Endothelial cell of umbilical vein (primary cell): ENCODE data around the gene CYP19A1. TPM values are rescaled to one million over a fixed set of nuclear protein-coding genes. Genes with fewer than 3 reads are reported as not detected.

Source experiments
- BruUV-seq: library from RNA; stranded (reverse); fragments of 400-500 nt; replicated peaks from 2 replicates; lab custom pipeline; 2021; lab: Mats Ljungman, UMichigan
- CTCF ChIA-PET: fragments of 300-600, 350-600 bp; sonication (Branson Sonifier 250); formaldehyde crosslinking; loops from one replicate; lab custom pipeline; 2021; ENCODE audit warnings: antibody characterized with exemption, inconsistent platforms; lab: Charles Lee
- POLR2A ChIA-PET: fragments of 300-600, 350-600 bp; sonication (Branson Sonifier 250); formaldehyde crosslinking; loops from one replicate; lab custom pipeline; 2021; ENCODE audit warnings: antibody characterized with exemption, inconsistent platforms; lab: Charles Lee
- DNase-seq: peaks from one replicate; pipeline ENCODE4 v3.0.0-alpha.2; 2011; ENCODE audit warnings: low read depth, low spot score
- FAIRE-seq: peaks from 2 replicates; lab custom pipeline; 2011; peaks lifted over from hg19 to GRCh38; lab: Jason Lieb, UNC
- H2AFZ ChIP-seq: 2 replicates; pipeline ENCODE4 v1.6.0; 2012; ENCODE audit warnings: low read depth, low read length, control low read depth, inconsistent platforms
- H3K27ac ChIP-seq: 2 replicates; pipeline ENCODE4 v1.5.1; 2011; ENCODE audit warnings: low read depth, mild to moderate bottlenecking, control low read depth, low read length, moderate library complexity; ENCODE audit not compliant: insufficient read depth
- H3K27me3 ChIP-seq, 2 experiments: 2 replicates each; pipeline versions ENCODE4 v1.6.0 to v1.6.1; 2011; ENCODE audit warnings: low read length in 2 of 2, mixed read lengths in 1 of 2; ENCODE audit not compliant: control insufficient read depth in 2 of 2, insufficient read depth in 2 of 2
- H3K36me3 ChIP-seq, 2 experiments: 2 replicates in 1 of 2; 3 replicates in 1 of 2; pipeline ENCODE4 v1.5.1; 2011; ENCODE audit warnings: low read length in 2 of 2, mild to moderate bottlenecking in 1 of 2, moderate library complexity in 1 of 2; ENCODE audit not compliant: control insufficient read depth in 2 of 2, insufficient read depth in 2 of 2; ENCODE audit errors: extremely low read depth in 1 of 2
- H3K4me1 ChIP-seq: 3 replicates; pipeline ENCODE4 v1.5.1; 2011; ENCODE audit warnings: mild to moderate bottlenecking, low read length; ENCODE audit not compliant: control insufficient read depth, insufficient read depth; ENCODE audit errors: extremely low read depth
- H3K4me2 ChIP-seq: 2 replicates; pipeline ENCODE4 v1.6.1; 2011; ENCODE audit warnings: low read length, control low read depth, mixed read lengths; ENCODE audit not compliant: insufficient read depth
- H3K4me3 ChIP-seq, 3 experiments: fragments of 200-600 bp in 1 of 3; sonication (generic), shearing (Covaris generic) in 1 of 3; replicated peaks in 1 of 3; 2 replicates each; pipeline ENCODE4 v1.5.1; 2011 to 2016; ENCODE audit warnings: control low read depth in 3 of 3, low read length in 3 of 3, mild to moderate bottlenecking in 2 of 3, inconsistent platforms in 1 of 3, low read depth in 1 of 3, moderate library complexity in 1 of 3; ENCODE audit not compliant: insufficient read depth in 1 of 3
- H3K79me2 ChIP-seq: 2 replicates; pipeline ENCODE4 v1.6.0; 2012; ENCODE audit warnings: low read length, inconsistent platforms; ENCODE audit not compliant: control insufficient read depth, insufficient read depth
- H3K9ac ChIP-seq: replicated peaks from 2 replicates; pipeline ENCODE3; 2011; ENCODE audit warnings: low read length, control low read depth; ENCODE audit not compliant: insufficient read depth; ENCODE audit errors: extremely low read depth
- H3K9me1 ChIP-seq: replicated peaks from 3 replicates; pipeline ENCODE4 v1.6.0; 2011; ENCODE audit warnings: mild to moderate bottlenecking, low read length; ENCODE audit not compliant: control insufficient read depth, insufficient read depth; ENCODE audit errors: extremely low read depth
- H3K9me3 ChIP-seq: replicated peaks from 2 replicates; pipeline ENCODE4 v1.5.1; 2012; ENCODE audit warnings: low read length, inconsistent platforms; ENCODE audit not compliant: control insufficient read depth, insufficient read depth
- H4K20me1 ChIP-seq: replicated peaks from 2 replicates; pipeline ENCODE3; 2011; ENCODE audit warnings: mild to moderate bottlenecking, low read length; ENCODE audit not compliant: control insufficient read depth, insufficient read depth; ENCODE audit errors: extremely low read depth
- EZH2 ChIP-seq: IDR thresholded peaks from 2 replicates; pipeline ENCODE4 v1.6.1; 2012; ENCODE audit warnings: borderline replicate concordance, low read depth, mild to moderate bottlenecking, moderate library complexity, low read length, inconsistent platforms; ENCODE audit not compliant: severe bottlenecking
- FOS ChIP-seq: IDR thresholded peaks from 2 replicates; pipeline ENCODE4 v1.6.1; 2011; ENCODE audit warnings: mild to moderate bottlenecking, low read length, moderate library complexity, borderline replicate concordance; ENCODE audit not compliant: insufficient read depth
- GATA2 ChIP-seq: IDR thresholded peaks from 2 replicates; pipeline ENCODE4 v1.7.0; 2011; ENCODE audit warnings: low read depth, mild to moderate bottlenecking, moderate library complexity, mixed read lengths, low read length; ENCODE audit not compliant: insufficient read length, insufficient read depth
- JUN ChIP-seq: IDR thresholded peaks from 2 replicates; pipeline ENCODE4 v1.6.1; 2011; ENCODE audit warnings: borderline replicate concordance, low read depth; ENCODE audit not compliant: insufficient read length, insufficient read depth
- MYC ChIP-seq: IDR thresholded peaks from one replicate; pipeline ENCODE4 v1.6.1; 2011; ENCODE audit warnings: mild to moderate bottlenecking, low read depth, low read length
- POLR2A ChIP-seq: IDR thresholded peaks from 2 replicates; pipeline ENCODE4 v1.6.1; 2012; ENCODE audit warnings: low read depth, mild to moderate bottlenecking, control low read depth, low read length
- POLR2AphosphoS5 ChIP-seq: IDR thresholded peaks from 2 replicates; pipeline ENCODE4 v1.6.1; 2012; ENCODE audit warnings: low read depth, mild to moderate bottlenecking, control low read depth, low read length, moderate library complexity; ENCODE audit not compliant: insufficient read depth
- dilution Hi-C: fragments of 300-500 bp; cut with MboI; formaldehyde crosslinking; loops from one replicate; pipeline ENCODE4 v1.15.0; 2019; ENCODE audit warnings: low sequenced_read_pairs; ENCODE audit not compliant: extremely low pct_ligation_motif_present
- intact Hi-C: fragments of 100-400 bp; cut with micrococcal nuclease; formaldehyde crosslinking; loops from one replicate; pipeline ENCODE4 v1.10.0; 2022
- polyA plus RNA-seq, 4 experiments: library from polyadenylated mRNA; depleted of rRNA in 3 of 4; stranded (reverse) in 3 of 4; unstranded in 1 of 4; fragments of >200 nt; gene quantifications; 2 replicates each; pipeline versions ENCODE4 v1.2.1 to v1.2.3, GENCODE V29; 2011 to 2012; ENCODE audit warnings: missing spikeins in 1 of 4
- total RNA-seq: library from RNA; stranded (reverse); gene quantifications from 2 replicates; pipeline ENCODE4 v1.2.3, GENCODE V29; 2021
- TF ChIP-seq, protein P1 (sequence below): IDR thresholded peaks from 2 replicates; pipeline ENCODE4 v1.6.1; 2011; ENCODE audit not compliant: insufficient read depth, insufficient read length
- TF ChIP-seq, protein P2 (sequence below), 2 donors: IDR thresholded peaks; 1 replicate in 1 of 2; 2 replicates in 1 of 2; pipeline ENCODE4 v1.5.1; 2011; ENCODE audit warnings: low read length in 2 of 2, mild to moderate bottlenecking in 2 of 2, moderate library complexity in 2 of 2, control low read depth in 1 of 2, inconsistent platforms in 1 of 2, low read depth in 1 of 2; ENCODE audit not compliant: insufficient read depth in 1 of 2; ENCODE audit errors: extremely low read depth in 1 of 2

Gene CYP19A1
- total and polyA plus RNA-seq, 2 donors (not counting 3 experiments of a cell fraction or from before 2014, with no cell fraction given) = not detected

DNA sequence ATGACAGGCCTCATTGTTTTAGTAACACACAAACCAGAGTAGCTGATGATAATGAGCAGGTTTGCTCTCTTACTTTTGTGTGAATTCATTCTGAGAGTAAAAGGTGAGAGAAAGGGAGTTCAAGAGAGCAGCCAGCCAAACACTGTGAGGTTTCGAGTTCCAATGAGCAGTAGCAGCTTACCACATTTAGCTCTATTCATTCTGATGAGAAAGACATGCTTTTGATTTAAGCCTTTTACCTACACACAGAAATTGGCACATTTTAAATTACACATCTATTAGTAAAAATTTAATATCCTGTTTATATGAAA, 31.0 kb upstream of the CYP19A1 start:
- H3K9ac ChIP-seq = no peak overlapping the region
- DNase-seq (no peak), FAIRE-seq (no peak)
- TF ChIP-seq POLR2AphosphoS5 (no peak), JUN (no peak), POLR2A (no peak), FOS (no peak), GATA2 (no peak), EZH2 (no peak), MYC (no peak)
- TF ChIP-seq, protein P1, sequence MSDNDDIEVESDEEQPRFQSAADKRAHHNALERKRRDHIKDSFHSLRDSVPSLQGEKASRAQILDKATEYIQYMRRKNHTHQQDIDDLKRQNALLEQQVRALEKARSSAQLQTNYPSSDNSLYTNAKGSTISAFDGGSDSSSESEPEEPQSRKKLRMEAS = no peak
- TF ChIP-seq, protein P2, sequence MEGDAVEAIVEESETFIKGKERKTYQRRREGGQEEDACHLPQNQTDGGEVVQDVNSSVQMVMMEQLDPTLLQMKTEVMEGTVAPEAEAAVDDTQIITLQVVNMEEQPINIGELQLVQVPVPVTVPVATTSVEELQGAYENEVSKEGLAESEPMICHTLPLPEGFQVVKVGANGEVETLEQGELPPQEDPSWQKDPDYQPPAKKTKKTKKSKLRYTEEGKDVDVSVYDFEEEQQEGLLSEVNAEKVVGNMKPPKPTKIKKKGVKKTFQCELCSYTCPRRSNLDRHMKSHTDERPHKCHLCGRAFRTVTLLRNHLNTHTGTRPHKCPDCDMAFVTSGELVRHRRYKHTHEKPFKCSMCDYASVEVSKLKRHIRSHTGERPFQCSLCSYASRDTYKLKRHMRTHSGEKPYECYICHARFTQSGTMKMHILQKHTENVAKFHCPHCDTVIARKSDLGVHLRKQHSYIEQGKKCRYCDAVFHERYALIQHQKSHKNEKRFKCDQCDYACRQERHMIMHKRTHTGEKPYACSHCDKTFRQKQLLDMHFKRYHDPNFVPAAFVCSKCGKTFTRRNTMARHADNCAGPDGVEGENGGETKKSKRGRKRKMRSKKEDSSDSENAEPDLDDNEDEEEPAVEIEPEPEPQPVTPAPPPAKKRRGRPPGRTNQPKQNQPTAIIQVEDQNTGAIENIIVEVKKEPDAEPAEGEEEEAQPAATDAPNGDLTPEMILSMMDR (IDR thresholded peaks at IDR 0.05; ENCODE audit: extremely low read depth in 1 of 2, insufficient read depth in 1 of 2, low read depth in 1 of 2, low read length in 2 of 2) = no peak
- no peak overlapping the region for H3K4me2 ChIP-seq
- no peak overlapping the region for H3K27ac ChIP-seq
- dilution Hi-C loops (no loop called here), intact Hi-C loops (no loop called here)
- no peak overlapping the region for H2AFZ ChIP-seq
- H3K4me3 ChIP-seq = no peak overlapping the region
- no peaks in the 10 kb centered on the region for H3K36me3 ChIP-seq
- ChIA-PET CTCF (interaction anchor here (0.9 to 2.9 kb wide), 6 partner anchors 12 to 206 kb away, joined by 3 to 18 read pairs (median 4); no protein-coding TSS in a partner anchor), POLR2A (no interaction called here)
- no TSS peak for BruUV-seq
- peaks cover 69 to 70% of the 10 kb centered on the region in 2 experiments for H3K27me3 ChIP-seq
- no peaks in the 10 kb centered on the region for H3K9me1 ChIP-seq
- H3K4me1 ChIP-seq = no peaks in the 10 kb centered on the region
- H3K9me3 ChIP-seq = no peaks in the 10 kb centered on the region
- no peaks in the 10 kb centered on the region for H3K79me2 ChIP-seq
- H4K20me1 ChIP-seq = no peaks in the 10 kb centered on the region
